Hepatocyte (in vitro differentiated cells): ENCODE data around the gene ITSN1. TPM values are rescaled to one million over a fixed set of nuclear protein-coding genes. Genes with fewer than 3 reads are reported as not detected.
A peak's percentile ranks its signal among the peaks of the same experiment; 100 is the strongest.

ENCODE experiments used
- DNase-seq: peaks from one replicate; pipeline ENCODE4 v3.0.0-alpha.2; 2016; ENCODE audit warnings: low spot score
- H2AFZ ChIP-seq: fragments of 200-600 bp; sonication (generic); 2 replicates; pipeline ENCODE4 v1.6.0; 2016; ENCODE audit warnings: antibody characterized with exemption, mild to moderate bottlenecking
- H3K27ac ChIP-seq: fragments of 200-600 bp; sonication (generic); 2 replicates; pipeline ENCODE4 v1.5.1; 2016; ENCODE audit warnings: mild to moderate bottlenecking
- H3K27me3 ChIP-seq: fragments of 200-600 bp; sonication (generic); 2 replicates; pipeline ENCODE4 v1.6.1; 2016
- H3K36me3 ChIP-seq: fragments of 200-600 bp; sonication (generic); replicated peaks from 2 replicates; pipeline ENCODE4 v1.5.1; 2016; ENCODE audit warnings: low read depth; ENCODE audit not compliant: insufficient read depth
- H3K4me1 ChIP-seq: fragments of 200-600 bp; sonication (generic); 2 replicates; pipeline ENCODE4 v1.5.1; 2016; ENCODE audit warnings: mild to moderate bottlenecking, moderate library complexity; ENCODE audit not compliant: insufficient read depth
- H3K4me2 ChIP-seq: fragments of 200-600 bp; sonication (generic); 2 replicates; pipeline ENCODE4 v1.6.0; 2016
- H3K4me3 ChIP-seq: fragments of 200-600 bp; sonication (generic); 2 replicates; pipeline ENCODE4 v1.5.1; 2016; ENCODE audit warnings: mild to moderate bottlenecking
- H3K79me2 ChIP-seq: fragments of 200-600 bp; sonication (generic); 2 replicates; pipeline ENCODE4 v1.6.0; 2017; ENCODE audit warnings: mild to moderate bottlenecking
- H3K9me2 ChIP-seq: fragments of 200-600 bp; sonication (generic); replicated peaks from 2 replicates; pipeline ENCODE4 v1.6.0; 2017; ENCODE audit warnings: mild to moderate bottlenecking; ENCODE audit not compliant: insufficient read depth
- H3K9me3 ChIP-seq: fragments of 200-600 bp; sonication (generic); 2 replicates; pipeline ENCODE4 v1.5.1; 2016; ENCODE audit warnings: low read depth, mild to moderate bottlenecking
- H4K20me1 ChIP-seq: fragments of 200-600 bp; sonication (generic); 2 replicates; pipeline ENCODE4 v1.6.0; 2016; ENCODE audit warnings: mild to moderate bottlenecking; ENCODE audit not compliant: insufficient read depth, poor library complexity, severe bottlenecking
- CTCF ChIP-seq: fragments of 200-600 bp; sonication (generic); IDR thresholded peaks from 2 replicates; pipeline ENCODE4 v1.5.1; 2016; ENCODE audit warnings: antibody characterized with exemption, mild to moderate bottlenecking; ENCODE audit not compliant: poor library complexity
- EZH2 ChIP-seq: fragments of 200-600 bp; sonication (generic); IDR thresholded peaks from 2 replicates; pipeline ENCODE4 v1.6.1; 2016; ENCODE audit warnings: antibody characterized with exemption, mild to moderate bottlenecking, borderline replicate concordance
- EZH2phosphoT487 ChIP-seq: fragments of 200-600 bp; sonication (generic); IDR thresholded peaks from one replicate; pipeline ENCODE4 v1.6.1; 2018; ENCODE audit warnings: antibody characterized with exemption, mild to moderate bottlenecking, low read depth, moderate library complexity; ENCODE audit not compliant: unreplicated experiment, severe bottlenecking
- WGBS: methylation state at CpG from one replicate; pipeline ENCODE4 v1.1.6; 2016; ENCODE audit warnings: low lambda C conversion rate; ENCODE audit errors: missing lambda C conversion rate; 5-methylcytosine and 5-hydroxymethylcytosine counted together
- polyA plus RNA-seq: library from polyadenylated mRNA; unstranded; fragments of >200 nt; fragmentation: Nextera tagmentation; extraction: Ambion mirVana; gene quantifications from 2 replicates; pipeline ENCODE4 v1.2.1, GENCODE V29; 2016
- total RNA-seq: library from RNA; depleted of rRNA; stranded (reverse); fragments of >200 nt; gene quantifications from 2 replicates; pipeline ENCODE4 v1.2.3, GENCODE V29; 2014

Gene ITSN1
- total RNA-seq, result 46.0 and 46.1 TPM in 2 replicates
- polyA plus RNA-seq, result 43.6 and 44.9 TPM in 2 replicates

- H3K4me3 ChIP-seq, result peak within 1 kb of the TSS; percentile 74
- no peaks in the 10 kb centered on the region for H4K20me1 ChIP-seq
- no peaks in the 10 kb centered on the region for H3K36me3 ChIP-seq
- H3K9me2 ChIP-seq, result no peaks in the 10 kb centered on the region
- peaks cover 74% of the 10 kb centered on the region for H3K79me2 ChIP-seq
- peaks cover 15% of the 10 kb centered on the region for H3K4me1 ChIP-seq
- 2% methylated on average over 25 of the region's 71 CpGs for WGBS
- H3K27ac ChIP-seq, result peak within 1 kb of the TSS; percentile 93
- no peak for TF ChIP-seq CTCF
- TF ChIP-seq EZH2phosphoT487, result no peak
- no peak for TF ChIP-seq EZH2
- no peaks in the 10 kb centered on the region for H3K9me3 ChIP-seq
- peak within 1 kb of the TSS; percentile 62 for H2AFZ ChIP-seq
- H3K4me2 ChIP-seq, result peak within 1 kb of the TSS; percentile 76
- DNase-seq, result peak; percentile 100
- H3K27me3 ChIP-seq, result no peaks in the 10 kb centered on the region
Measured at GRCh38 chr21:33642027-33642895, at the start of gene ITSN1. Gene ITSN1, plus strand, starts transcription at chr21:33642501. Its CDS starts 76,328 bp downstream, at chr21:33718829.

GRCh38 chr21:33598051-33598450, 44.2 kb upstream of the ITSN1 start:
- Histone ChIP-seq H2AFZ (no peak overlapping the region), H3K79me2 (no peaks in the 10 kb centered on the region), H3K4me3 (no peak overlapping the region), H3K9me2 (no peaks in the 10 kb centered on the region), H3K27ac (no peak overlapping the region), H3K9me3 (no peaks in the 10 kb centered on the region), H3K36me3 (peaks cover 4% of the 10 kb centered on the region), H3K4me2 (no peak overlapping the region), H3K4me1 (no peaks in the 10 kb centered on the region), H4K20me1 (no peaks in the 10 kb centered on the region), H3K27me3 (no peaks in the 10 kb centered on the region)
- WGBS, result 89% methylated on average over 1 of the region's 1 CpG
- no peak for DNase-seq
- TF ChIP-seq EZH2, result no peak
- no peak for TF ChIP-seq EZH2phosphoT487
- no peak for TF ChIP-seq CTCF

GRCh38 chr21:33608559-33608958, 33.7 kb upstream of the ITSN1 start:
- Histone ChIP-seq H3K27ac (no peak overlapping the region), H3K9me3 (no peaks in the 10 kb centered on the region), H3K36me3 (no peaks in the 10 kb centered on the region), H3K27me3 (no peaks in the 10 kb centered on the region), H3K4me2 (no peak overlapping the region), H3K4me3 (no peak overlapping the region), H3K79me2 (no peaks in the 10 kb centered on the region), H3K9me2 (no peaks in the 10 kb centered on the region), H3K4me1 (no peaks in the 10 kb centered on the region), H2AFZ (no peak overlapping the region), H4K20me1 (no peaks in the 10 kb centered on the region)
- no peak for DNase-seq
- TF ChIP-seq EZH2phosphoT487, result no peak
- TF ChIP-seq CTCF, result no peak
- TF ChIP-seq EZH2, result no peak
- 81% methylated on average over 1 of the region's 1 CpG for WGBS
